Mesodermal cell (in vitro differentiated cells): Measurements from ENCODE around the gene MGAT2.

Experiments used
- H3K27ac ChIP-seq: 2 replicates; pipeline ENCODE4 v1.7.0; 2013; ENCODE audit warnings: mild to moderate bottlenecking, low read depth, low read length, moderate library complexity; ENCODE audit not compliant: severe bottlenecking
- H3K36me3 ChIP-seq: 2 replicates; pipeline ENCODE4 v1.7.1; 2013; ENCODE audit warnings: mild to moderate bottlenecking, low read length, moderate library complexity; ENCODE audit not compliant: control insufficient read depth, insufficient read depth
- H3K4me1 ChIP-seq: one replicate; pipeline ENCODE4 v1.7.1; 2013; ENCODE audit warnings: mild to moderate bottlenecking, low read length; ENCODE audit not compliant: insufficient read depth, control insufficient read depth, poor library complexity, severe bottlenecking
- H3K4me3 ChIP-seq: 2 replicates; pipeline ENCODE4 v1.7.0; 2013; ENCODE audit warnings: low read length, control low read depth, mild to moderate bottlenecking; ENCODE audit not compliant: insufficient read depth, poor library complexity, severe bottlenecking; ENCODE audit errors: extremely low read depth
- H3K9me3 ChIP-seq: 2 replicates; pipeline ENCODE4 v1.7.1; 2013; ENCODE audit warnings: mild to moderate bottlenecking, low read length, moderate library complexity; ENCODE audit not compliant: control insufficient read depth
- WGBS, 2 experiments: methylation state at CpG; one replicate each; pipeline ENCODE4 v1.1.5; 2013; ENCODE audit warnings: missing lambda C conversion rate in 2 of 2; ENCODE audit not compliant: insufficient coverage in 2 of 2; 5-methylcytosine and 5-hydroxymethylcytosine counted together

The MGAT2 gene

DNA sequence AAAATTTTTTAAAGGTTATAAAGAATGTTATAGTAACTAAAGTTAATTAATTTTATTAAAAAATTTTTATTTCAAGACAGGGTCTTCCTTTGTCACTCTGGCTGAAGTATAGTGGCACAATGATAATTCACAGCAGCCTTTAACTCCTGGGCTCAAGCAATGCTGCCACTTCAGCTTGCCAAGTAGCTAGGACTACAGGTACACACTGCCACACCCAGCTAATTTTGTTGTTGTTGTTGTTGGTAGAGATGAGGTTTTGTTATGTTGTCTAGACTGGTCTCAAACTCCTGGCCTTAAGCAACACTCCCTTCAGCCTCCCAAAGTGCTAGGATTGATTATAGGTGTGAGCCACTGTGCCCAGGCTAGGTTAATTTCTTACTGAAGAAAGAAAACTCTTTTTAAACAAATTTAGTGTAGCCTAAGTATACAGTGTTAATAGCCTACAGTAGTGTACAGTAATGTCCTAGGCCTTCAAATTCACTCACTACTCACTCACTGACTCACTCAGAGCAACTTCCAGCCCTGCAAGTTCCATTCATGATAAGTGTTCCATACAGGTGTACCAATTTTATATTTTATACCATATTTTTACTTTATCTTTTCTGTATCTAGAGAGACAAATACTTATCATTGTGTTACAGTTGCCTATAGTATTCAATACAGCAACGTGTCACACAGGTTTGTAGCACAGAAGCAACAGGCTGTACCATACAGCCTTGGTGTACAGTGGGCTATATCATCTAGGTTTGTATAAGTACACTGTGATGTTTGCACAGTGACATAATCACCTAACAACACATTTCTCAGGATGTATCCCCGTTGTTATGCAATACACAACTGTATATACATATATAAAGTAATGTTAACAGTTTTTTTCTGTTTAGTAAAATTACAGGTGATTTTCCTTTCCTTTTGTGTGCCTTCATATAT, 39.2 kb downstream of the MGAT2 start:
- H3K27ac ChIP-seq, result no peak overlapping the region
- WGBS, 2 experiments, result 80% methylated on average over 1 of the region's 2 CpGs; no CpG with 5 or more reads in 1 of the 2 experiments

DNA sequence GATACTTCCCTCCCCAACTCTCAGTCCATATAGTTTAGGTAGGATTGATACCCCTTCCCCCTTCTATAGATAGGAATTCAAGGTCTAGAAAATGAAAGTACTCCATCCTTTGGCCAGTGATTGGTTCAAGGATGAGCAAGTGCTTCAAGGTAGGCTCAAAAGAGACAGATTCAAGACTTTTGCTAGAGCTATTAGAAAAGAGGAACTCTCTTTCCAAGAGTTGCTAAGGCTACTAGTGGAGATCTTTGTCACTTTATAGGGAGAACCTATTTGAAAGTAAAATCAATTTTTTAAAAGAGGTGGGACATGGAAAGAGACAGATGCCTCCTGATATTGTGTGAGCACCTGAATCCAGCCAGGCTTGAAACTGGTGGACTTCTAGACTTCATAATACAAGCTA, 49.9 kb downstream of the MGAT2 start:
- Histone ChIP-seq H3K4me1 (no peaks in the 10 kb centered on the region), H3K9me3 (no peaks in the 10 kb centered on the region), H3K4me3 (no peak overlapping the region), H3K36me3 (peaks cover 44% of the 10 kb centered on the region), H3K27ac (no peak overlapping the region)

More for the DNA sequence above, 39.2 kb downstream of the MGAT2 start:
- no peaks in the 10 kb centered on the region for H3K9me3 ChIP-seq
- H3K4me3 ChIP-seq, result no peak overlapping the region
- H3K36me3 ChIP-seq, result peaks cover 15% of the 10 kb centered on the region
- no peaks in the 10 kb centered on the region for H3K4me1 ChIP-seq
